ENCODE results near the gene BID. TPM values are rescaled to one million over a fixed set of nuclear protein-coding genes. Genes with fewer than 3 reads are reported as not detected.

The BID gene
- total and polyA plus RNA-seq, 12 donors, result 3.8 to 26.6 (median 10.6) TPM

GRCh38 chr22:17814830-17815229 lies 40.6 kb upstream of the BID start:
- no peak overlapping the region for H3K4me3 ChIP-seq
- intact Hi-C loops (cut with DNase I), result no loop called here
- no peak overlapping the region for H3K27ac ChIP-seq
- 90 to 97% (median 93%) methylated on average over 15 to 20 of the region's 20 CpGs for WGBS, 4 donors
- H3K27me3 ChIP-seq, result no peaks in the 10 kb centered on the region
- H3K4me1 ChIP-seq (replicated peaks in 1 of 2), result no peaks in the 10 kb centered on the region
- no peak for DNase-seq
- TF ChIP-seq CTCF (IDR thresholded peaks at IDR 0.05), result no peak
- TF ChIP-seq POLR2A (IDR thresholded peaks at IDR 0.05), result no peak
- peaks cover 0 to 28% of the 10 kb centered on the region in 2 donors for H3K36me3 ChIP-seq (replicated peaks in 1 of 2)
- no peaks in the 10 kb centered on the region for H3K9me3 ChIP-seq (replicated peaks in 1 of 3)

GRCh38 chr22:17814084-17814483 lies 39.8 kb upstream of the BID start:
- Histone ChIP-seq H3K36me3 (replicated peaks in 1 of 2) (peaks cover 0 to 35% of the 10 kb centered on the region in 2 donors), H3K4me3 (no peak overlapping the region)
- intact Hi-C loops (cut with DNase I), result no loop called here

GRCh38 chr22:17811119-17811518 lies 36.9 kb upstream of the BID start:
- Histone ChIP-seq H3K4me3 (no peak overlapping the region), H3K36me3 (replicated peaks in 1 of 2) (peaks cover 0 to 49% of the 10 kb centered on the region in 2 donors), H3K27ac (no peak overlapping the region), H3K9me3 (replicated peaks in 1 of 3) (no peaks in the 10 kb centered on the region), H3K4me1 (replicated peaks in 1 of 2) (no peaks in the 10 kb centered on the region), H3K27me3 (no peaks in the 10 kb centered on the region)
- no peak for DNase-seq
- no peak for TF ChIP-seq POLR2A (IDR thresholded peaks at IDR 0.05)
- no peak for TF ChIP-seq CTCF (IDR thresholded peaks at IDR 0.05)
- intact Hi-C loops (cut with DNase I), result no loop called here
- WGBS, 4 donors, result 92 to 98% (median 93%) methylated on average over 4 of the region's 4 CpGs

More at GRCh38 chr22:17814084-17814483, 39.8 kb upstream of the BID start:
- TF ChIP-seq POLR2A (IDR thresholded peaks at IDR 0.05) (no peak), CTCF (IDR thresholded peaks at IDR 0.05) (no peak)
- no peaks in the 10 kb centered on the region for H3K27me3 ChIP-seq
- WGBS, 4 donors, result 83 to 89% (median 84%) methylated on average over 6 of the region's 6 CpGs
- H3K9me3 ChIP-seq (replicated peaks in 1 of 3), result no peaks in the 10 kb centered on the region
- no peak overlapping the region for H3K27ac ChIP-seq
- DNase-seq, result no peak
- no peaks in the 10 kb centered on the region for H3K4me1 ChIP-seq (replicated peaks in 1 of 2)

- intact Hi-C loops (cut with DNase I), result no loop called here
- H3K36me3 ChIP-seq (replicated peaks in 1 of 2), result peaks cover 0 to 52% of the 10 kb centered on the region in 2 donors
- 89 to 92% (median 91%) methylated on average over 9 to 12 of the region's 12 CpGs for WGBS, 4 donors
- no peaks in the 10 kb centered on the region for H3K4me1 ChIP-seq (replicated peaks in 1 of 2)
- no peak overlapping the region for H3K27ac ChIP-seq
- TF ChIP-seq POLR2A (IDR thresholded peaks at IDR 0.05) (no peak), CTCF (IDR thresholded peaks at IDR 0.05) (no peak)
- H3K9me3 ChIP-seq (replicated peaks in 1 of 3), result no peaks in the 10 kb centered on the region
- H3K4me3 ChIP-seq, result no peak overlapping the region
- H3K27me3 ChIP-seq, result no peaks in the 10 kb centered on the region
- no peak for DNase-seq
Measured at GRCh38 chr22:17810570-17811116, 36.4 kb upstream of the BID start.

Measured in adrenal gland (tissue), 12 donors.